AG04449 (cell line): ENCODE results near the gene CAPN3.
"Not testable (repeated sequence)": the region's sequence is repeated elsewhere in the genome, so short reads cannot be mapped to it uniquely, and the experiment has no call there.

Experiments
- CTCF ChIA-PET: fragments of 350-600 bp; formaldehyde crosslinking; extraction: SDS; loops from one replicate; lab custom pipeline; 2021; ENCODE audit warnings: antibody characterized with exemption; lab: Yijun Ruan, JAX
- POLR2A ChIA-PET: fragments of 400-600, 350-600 bp; formaldehyde crosslinking; extraction: SDS; loops from one replicate; lab custom pipeline; 2020; ENCODE audit warnings: antibody characterized with exemption, inconsistent platforms; lab: Yijun Ruan, JAX
- DNase-seq: peaks from one replicate; pipeline ENCODE4 v3.0.0-alpha.2; 2010; ENCODE audit warnings: low read depth, low spot score
- H3K4me3 ChIP-seq: 2 replicates; pipeline ENCODE4 v1.5.1; 2011; ENCODE audit warnings: low read depth, mild to moderate bottlenecking, control low read depth, low read length
- CTCF ChIP-seq: IDR thresholded peaks from one replicate; pipeline ENCODE4 v1.5.1; 2011; ENCODE audit warnings: mild to moderate bottlenecking, moderate library complexity, low read length, control low read depth, inconsistent platforms; ENCODE audit not compliant: insufficient read depth; ENCODE audit errors: missing control alignments

CAPN3 gene

GRCh38 chr15:42329161-42329560 is 30.1 kb upstream of the CAPN3 start:
- no peak overlapping the region for H3K4me3 ChIP-seq
- CTCF ChIA-PET: no interaction called here
- no peak for TF ChIP-seq CTCF
- DNase-seq: no peak
- POLR2A ChIA-PET: no interaction called here

GRCh38 chr15:42329992-42330391 is 29.3 kb upstream of the CAPN3 start:
- no peak overlapping the region for H3K4me3 ChIP-seq
- no peak for TF ChIP-seq CTCF
- ChIA-PET CTCF (interaction anchor here (0.8 kb wide), 1 partner anchor 41 kb away, joined by 3 read pairs; no protein-coding TSS in a partner anchor), POLR2A (no interaction called here)
- DNase-seq: no peak

DNA sequence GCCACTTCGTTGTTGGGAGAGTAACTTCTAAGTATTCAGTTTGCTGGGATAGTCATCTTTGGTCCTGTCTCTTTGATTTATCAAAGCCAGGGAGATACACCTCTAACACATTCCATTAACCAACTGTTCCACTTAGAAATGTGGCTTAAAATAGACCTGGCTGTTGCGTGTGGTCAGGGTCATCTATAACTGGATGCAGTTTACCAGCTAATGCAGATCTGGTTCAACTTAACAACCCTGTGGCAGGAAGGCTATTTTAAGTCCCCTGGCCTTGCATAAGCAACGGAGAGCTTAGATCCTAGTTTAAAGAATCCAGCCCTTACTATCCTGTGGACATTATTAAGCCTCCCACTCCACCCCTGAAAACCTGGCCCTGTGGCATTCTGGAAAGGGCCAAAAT is 28.1 kb upstream of the CAPN3 start:
- H3K4me3 ChIP-seq: no peak overlapping the region
- TF ChIP-seq CTCF: no peak
- CTCF ChIA-PET: interaction anchor here (0.6 to 2.3 kb wide), 2 partner anchors 40 to 54 kb away, joined by 3 to 9 read pairs; no protein-coding TSS in a partner anchor
- no peak for DNase-seq
- POLR2A ChIA-PET: no interaction called here

- H3K4me3 ChIP-seq: no peak overlapping the region
- CTCF ChIA-PET: interaction anchor here (0.6 to 2.3 kb wide), 2 partner anchors 53 to 90 kb away, joined by 3 to 9 read pairs; no protein-coding TSS in a partner anchor
- POLR2A ChIA-PET: no interaction called here
- no peak for DNase-seq
- TF ChIP-seq CTCF: no peak
Measured at GRCh38 chr15:42332331-42332730, 27.0 kb upstream of the CAPN3 start.

DNA sequence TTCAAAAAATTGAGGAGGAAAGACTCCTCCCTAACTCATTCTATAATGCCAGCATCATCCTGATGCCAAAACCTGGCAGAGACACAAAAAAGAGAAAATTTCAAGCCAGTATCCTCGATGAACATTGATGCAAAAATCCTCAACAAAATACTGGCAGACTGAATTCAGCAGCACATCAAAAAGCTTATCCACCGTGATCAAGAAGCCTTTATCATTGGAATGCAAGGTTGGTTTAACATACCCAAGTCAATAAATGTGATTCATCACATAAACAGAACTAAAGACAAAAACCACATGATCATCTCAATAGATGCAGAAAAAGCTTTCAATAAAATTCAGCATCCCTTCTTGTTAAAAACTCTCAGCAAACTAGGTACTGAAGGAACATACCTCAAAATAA is 24.2 kb upstream of the CAPN3 start:
- POLR2A ChIA-PET: no interaction called here
- TF ChIP-seq CTCF: no peak
- no peak for DNase-seq
- CTCF ChIA-PET: interaction anchor here (1.2 kb wide), 1 partner anchor 49 kb away, joined by 3 read pairs; no protein-coding TSS in a partner anchor
- no peak overlapping the region for H3K4me3 ChIP-seq

GRCh38 chr15:42336650-42337049 is 22.7 kb upstream of the CAPN3 start:
- CTCF ChIA-PET, POLR2A ChIA-PET: not testable (repeated sequence)

DNA sequence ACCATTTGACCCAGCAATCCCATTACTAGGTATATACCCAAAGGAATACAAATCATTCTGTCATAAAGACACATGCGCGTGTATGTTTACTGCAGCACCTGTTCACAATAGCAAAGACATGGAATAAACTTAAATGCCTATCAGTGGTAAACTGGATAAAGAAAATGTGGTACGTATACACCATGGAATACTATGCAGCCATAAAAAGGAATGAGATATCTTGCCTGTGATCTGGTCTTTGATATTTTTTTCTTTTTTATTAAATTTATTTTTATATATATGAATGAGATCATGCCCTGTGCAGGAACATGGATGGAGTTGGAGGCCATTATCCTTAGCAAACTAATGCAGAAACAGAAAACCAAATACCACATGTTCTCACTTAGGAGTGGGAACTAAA is 22.2 kb upstream of the CAPN3 start:
- H3K4me3 ChIP-seq, POLR2A ChIA-PET, CTCF ChIA-PET, DNase-seq: not testable (repeated sequence)

More at GRCh38 chr15:42336650-42337049, 22.7 kb upstream of the CAPN3 start:
- DNase-seq, H3K4me3 ChIP-seq: not testable (repeated sequence)
